Body of pancreas (tissue), 4 donors: ENCODE measurements around the gene ARHGAP32. TPM values are rescaled to one million over a fixed set of nuclear protein-coding genes. Genes with fewer than 3 reads are reported as not detected.

ENCODE experiments used
- ATAC-seq: fragments of 150-250 bp; one replicate; pipeline ENCODE4 v1.9.1; 2016
- DNase-seq, 4 donors: peaks; one replicate each; pipeline ENCODE4 v3.0.0-alpha.2; 2019
- H3K27ac ChIP-seq, 4 donors: fragments of 200-600 bp; sonication (generic); 1 replicate in 3 of 4; 2 replicates in 1 of 4; pipeline versions ENCODE4 v1.5.1 to v1.6.1; 2016 to 2019; ENCODE audit warnings: mild to moderate bottlenecking in 1 of 4, mixed read lengths in 1 of 4, moderate library complexity in 1 of 4
- H3K27me3 ChIP-seq, 2 donors: fragments of 200-600 bp; sonication (generic); one replicate each; pipeline ENCODE4 v1.6.0; 2016; ENCODE audit warnings: mild to moderate bottlenecking in 1 of 2
- H3K36me3 ChIP-seq, 2 donors: fragments of 200-600 bp; sonication (generic); replicated peaks in 1 of 2; 2 replicates each; pipeline ENCODE4 v1.5.1; 2016; ENCODE audit warnings: low read depth in 2 of 2; ENCODE audit not compliant: insufficient read depth in 1 of 2
- H3K4me1 ChIP-seq: fragments of 200-600 bp; sonication (generic); one replicate; pipeline ENCODE4 v1.6.0; 2016
- H3K4me3 ChIP-seq, 2 donors: fragments of 200-600 bp; sonication (generic); 1 replicate in 1 of 2; 2 replicates in 1 of 2; pipeline ENCODE4 v1.5.1; 2016 to 2019
- H3K9me3 ChIP-seq, 3 donors: fragments of 200-600 bp; sonication (generic); 1 replicate in 2 of 3; 2 replicates in 1 of 3; pipeline ENCODE4 v1.5.1; 2016
- CTCF ChIP-seq, 7 experiments: fragments of 450-650 bp in 4 of 7; fragments of 200-600 bp in 3 of 7; sonication (generic) in 3 of 7; IDR thresholded peaks; one replicate each; pipeline ENCODE4 v1.5.1; 2016 to 2019; ENCODE audit warnings: antibody characterized with exemption in 7 of 7
- POLR2A ChIP-seq, 3 donors: fragments of 450-650 bp; IDR thresholded peaks; one replicate each; pipeline ENCODE4 v1.6.1; 2016; ENCODE audit warnings: antibody characterized with exemption in 3 of 3, mild to moderate bottlenecking in 2 of 3
- WGBS, 2 donors: methylation state at CpG; one replicate each; pipeline ENCODE4 v1.1.5; 2017; 5-methylcytosine and 5-hydroxymethylcytosine counted together
- intact Hi-C: fragments of 100-400 bp; cut with DNase I; formaldehyde crosslinking; loops from one replicate; pipeline ENCODE4 v1.15.1; 2023
- total RNA-seq, 2 donors: library from RNA; depleted of rRNA; stranded (reverse); fragments of >200 nt; gene quantifications; one replicate each; pipeline ENCODE4 v1.1.0, GENCODE V29; 2016

ARHGAP32 gene
- total RNA-seq, 2 donors from 2014 or later = 26.0 to 30.4 TPM

GRCh38 chr11:128965485-128965884 is 226.6 kb downstream of the ARHGAP32 start:
- TF ChIP-seq CTCF (IDR thresholded peaks at IDR 0.05) (no peak), POLR2A (IDR thresholded peaks at IDR 0.05) (no peak)
- WGBS, 2 donors = 39 to 63% methylated on average over 4 of the region's 4 CpGs
- DNase-seq = no peak
- Histone ChIP-seq H3K9me3 (no peaks in the 10 kb centered on the region), H3K36me3 (peaks cover 9 to 24% of the 10 kb centered on the region in 2 donors), H3K4me1 (no peaks in the 10 kb centered on the region), H3K4me3 (no peak overlapping the region), H3K27me3 (no peaks in the 10 kb centered on the region), H3K27ac (no peak overlapping the region)
- intact Hi-C loops = no loop called here
- no peak for ATAC-seq

GRCh38 chr11:128964463-128964930 is 227.6 kb downstream of the ARHGAP32 start:
- no peak overlapping the region for H3K27ac ChIP-seq
- H3K9me3 ChIP-seq = no peaks in the 10 kb centered on the region
- H3K4me1 ChIP-seq = no peaks in the 10 kb centered on the region
- H3K27me3 ChIP-seq = no peaks in the 10 kb centered on the region
- no peak for DNase-seq
- intact Hi-C loops = no loop called here
- ATAC-seq = no peak
- H3K36me3 ChIP-seq = peaks cover 3 to 15% of the 10 kb centered on the region in 2 donors
- WGBS, 2 donors = 85 to 90% methylated on average over 7 of the region's 7 CpGs
- TF ChIP-seq CTCF (IDR thresholded peaks at IDR 0.05) (no peak), POLR2A (IDR thresholded peaks at IDR 0.05) (no peak)
- no peak overlapping the region for H3K4me3 ChIP-seq

GRCh38 chr11:128963744-128964325 is 228.3 kb downstream of the ARHGAP32 start:
- peaks cover 0 to 9% of the 10 kb centered on the region in 2 donors for H3K36me3 ChIP-seq
- WGBS, 2 donors = 82 to 89% methylated on average over 3 of the region's 3 CpGs
- H3K4me3 ChIP-seq = no peak overlapping the region
- DNase-seq (no peak), ATAC-seq (no peak)
- H3K9me3 ChIP-seq = no peaks in the 10 kb centered on the region
- intact Hi-C loops = no loop called here
- no peak for TF ChIP-seq CTCF (IDR thresholded peaks at IDR 0.05)
- no peak for TF ChIP-seq POLR2A (IDR thresholded peaks at IDR 0.05)
- no peaks in the 10 kb centered on the region for H3K27me3 ChIP-seq
- no peak overlapping the region for H3K27ac ChIP-seq
- H3K4me1 ChIP-seq = no peaks in the 10 kb centered on the region

- TF ChIP-seq POLR2A (IDR thresholded peaks at IDR 0.05) = no peak
- no peak for TF ChIP-seq CTCF (IDR thresholded peaks at IDR 0.05)
- Histone ChIP-seq H3K4me3 (no peak overlapping the region), H3K27me3 (no peaks in the 10 kb centered on the region), H3K4me1 (no peaks in the 10 kb centered on the region), H3K27ac (no peak overlapping the region), H3K36me3 (peaks cover 0 to 2% of the 10 kb centered on the region in 2 donors), H3K9me3 (no peaks in the 10 kb centered on the region)
- DNase-seq = no peak
- 85 to 89% methylated on average over 5 of the region's 5 CpGs for WGBS, 2 donors
- intact Hi-C loops = no loop called here
- ATAC-seq = no peak
Measured at GRCh38 chr11:128962896-128963295, 229.2 kb downstream of the ARHGAP32 start.

GRCh38 chr11:128961645-128962044 is 230.5 kb downstream of the ARHGAP32 start:
- TF ChIP-seq CTCF (IDR thresholded peaks at IDR 0.05) (no peak), POLR2A (IDR thresholded peaks at IDR 0.05) (no peak)
- Histone ChIP-seq H3K4me3 (no peak overlapping the region), H3K27me3 (no peaks in the 10 kb centered on the region), H3K9me3 (no peaks in the 10 kb centered on the region), H3K27ac (no peak overlapping the region), H3K4me1 (peaks cover 4% of the 10 kb centered on the region), H3K36me3 (no peaks in the 10 kb centered on the region)
- ATAC-seq = no peak
- 65 to 71% methylated on average over 2 of the region's 2 CpGs for WGBS, 2 donors
- DNase-seq = no peak
- intact Hi-C loops = no loop called here
